Activated CD8-positive, alpha-beta T cell treated with anti-CD3 and anti-CD28 coated beads, Interleukin-2, amount 10 ng/mL, durations not matched to agents 7 days and 5 days (primary cell): ENCODE data around the gene SF3A1. TPM values are rescaled to one million over a fixed set of nuclear protein-coding genes. Genes with fewer than 3 reads are reported as not detected.
A peak's percentile ranks its signal among the peaks of the same experiment; 100 is the strongest.

ENCODE experiments used
- ATAC-seq: fragments of 150-1000 bp; cut with Tn5 transposase; one replicate; pipeline ENCODE4 v1.10.0; 2021; ENCODE audit warnings: moderate library complexity
- CTCF ChIA-PET: fragments of 350-600 bp; sonication (Branson Sonifier 250); formaldehyde crosslinking; loops from one replicate; lab custom pipeline; 2021; ENCODE audit warnings: antibody characterized with exemption; lab: Charles Lee
- POLR2A ChIA-PET: fragments of 350-600 bp; sonication (Branson Sonifier 250); formaldehyde crosslinking; loops from one replicate; lab custom pipeline; 2021; ENCODE audit warnings: antibody characterized with exemption; lab: Charles Lee
- DNase-seq: peaks from one replicate; pipeline ENCODE4 v3.0.0-alpha.2; 2020
- H3K27ac Mint-ChIP-seq: one replicate; pipeline ENCODE4 v1.8.0; 2021; ENCODE audit warnings: mild to moderate bottlenecking, mixed read lengths
- H3K27me3 Mint-ChIP-seq: one replicate; pipeline ENCODE4 v1.8.0; 2021; ENCODE audit warnings: low read depth, mixed read lengths
- H3K36me3 Mint-ChIP-seq: one replicate; pipeline ENCODE4 v1.8.0; 2021; ENCODE audit warnings: low read depth, mixed read lengths
- H3K4me1 Mint-ChIP-seq: one replicate; pipeline ENCODE4 v1.8.0; 2021; ENCODE audit warnings: low read depth, mixed read lengths
- H3K4me3 Mint-ChIP-seq: one replicate; pipeline ENCODE4 v1.8.0; 2021; ENCODE audit warnings: mild to moderate bottlenecking, mixed read lengths
- H3K9me3 Mint-ChIP-seq: one replicate; pipeline ENCODE4 v1.8.0; 2022; ENCODE audit warnings: mixed read lengths; ENCODE audit not compliant: insufficient read depth
- total RNA-seq, 2 experiments: library from RNA; stranded (reverse); gene quantifications; one replicate each; pipeline ENCODE4 v1.2.3, GENCODE V29; 2021

Gene SF3A1
- total RNA-seq, 2 experiments from 2014 or later, result 211 to 246 TPM

GRCh38 chr22:30286813-30287647 is 69.7 kb downstream of the SF3A1 start:
- POLR2A ChIA-PET, result interaction anchor here (1.0 to 10.2 kb wide), 10 partner anchors 11 to 179 kb away, joined by 3 to 117 read pairs (median 10); partner anchors contain the start of genes RNF215 and TBC1D10A
- H3K36me3 Mint-ChIP-seq, result peaks cover 26% of the 10 kb centered on the region
- H3K4me1 Mint-ChIP-seq, result peaks cover 81% of the 10 kb centered on the region
- no peaks in the 10 kb centered on the region for H3K9me3 Mint-ChIP-seq
- peak overlapping the region; percentile 75 for H3K27ac Mint-ChIP-seq
- DNase-seq (peak; percentile 92), ATAC-seq (peak; percentile 34)
- CTCF ChIA-PET, result interaction anchor here (0.7 to 7.0 kb wide), 52 partner anchors 9 to 258 kb away, joined by 3 to 346 read pairs (median 6); partner anchors contain the start of genes CCDC157, MTFP1, RNF215 and SEC14L2
- H3K4me3 Mint-ChIP-seq, result no peak overlapping the region
- H3K27me3 Mint-ChIP-seq, result no peaks in the 10 kb centered on the region

- ATAC-seq (no peak), DNase-seq (no peak)
- H3K27me3 Mint-ChIP-seq, result no peaks in the 10 kb centered on the region
- H3K27ac Mint-ChIP-seq, result peak overlapping the region; percentile 75
- peaks cover 24% of the 10 kb centered on the region for H3K36me3 Mint-ChIP-seq
- H3K9me3 Mint-ChIP-seq, result no peaks in the 10 kb centered on the region
- peak overlapping the region; percentile 36 for H3K4me3 Mint-ChIP-seq
- H3K4me1 Mint-ChIP-seq, result peaks cover 79% of the 10 kb centered on the region
- POLR2A ChIA-PET, result interaction anchor here (4.9 kb wide), 1 partner anchor 22 kb away, joined by 17 read pairs; no protein-coding TSS in a partner anchor
- CTCF ChIA-PET, result interaction anchor here (0.7 to 4.8 kb wide), 14 partner anchors 9 to 225 kb away, joined by 3 to 59 read pairs (median 4); partner anchors contain the start of genes MTFP1 and RNF215
Observed at GRCh38 chr22:30286331-30286730, 70.4 kb downstream of the SF3A1 start.

GRCh38 chr22:30285846-30286200 is 70.9 kb downstream of the SF3A1 start:
- H3K36me3 Mint-ChIP-seq, result peaks cover 22% of the 10 kb centered on the region
- peaks cover 74% of the 10 kb centered on the region for H3K4me1 Mint-ChIP-seq
- POLR2A ChIA-PET, result interaction anchor here (1.2 to 4.9 kb wide), 2 partner anchors 22 to 40 kb away, joined by 4 to 17 read pairs; no protein-coding TSS in a partner anchor
- H3K9me3 Mint-ChIP-seq, result no peaks in the 10 kb centered on the region
- CTCF ChIA-PET, result interaction anchor here (0.7 to 4.8 kb wide), 13 partner anchors 8 to 199 kb away, joined by 3 to 59 read pairs (median 4); partner anchors contain the start of genes MTFP1 and RNF215
- DNase-seq (no peak), ATAC-seq (no peak)
- no peaks in the 10 kb centered on the region for H3K27me3 Mint-ChIP-seq
- H3K27ac Mint-ChIP-seq, result peak overlapping the region; percentile 57
- no peak overlapping the region for H3K4me3 Mint-ChIP-seq

- Mint-ChIP-seq H3K4me3 (no peak overlapping the region), H3K27me3 (no peaks in the 10 kb centered on the region), H3K4me1 (peaks cover 69% of the 10 kb centered on the region), H3K27ac (peak overlapping the region; percentile 82), H3K36me3 (peaks cover 24% of the 10 kb centered on the region), H3K9me3 (no peaks in the 10 kb centered on the region)
- ChIA-PET POLR2A (interaction anchor here (0.5 to 4.9 kb wide), 3 partner anchors 21 to 98 kb away, joined by 3 to 17 read pairs (median 4); no protein-coding TSS in a partner anchor), CTCF (interaction anchor here (0.9 to 4.8 kb wide), 10 partner anchors 18 to 181 kb away, joined by 3 to 59 read pairs (median 4); partner anchors contain the start of gene RNF215)
- DNase-seq (no peak), ATAC-seq (no peak)
Observed at GRCh38 chr22:30285176-30285845, 71.4 kb downstream of the SF3A1 start.

GRCh38 chr22:30284666-30285065 is 72.0 kb downstream of the SF3A1 start:
- DNase-seq (no peak), ATAC-seq (no peak)
- H3K4me3 Mint-ChIP-seq, result peak overlapping the region; percentile 71
- H3K27me3 Mint-ChIP-seq, result no peaks in the 10 kb centered on the region
- H3K27ac Mint-ChIP-seq, result peak overlapping the region; percentile 82
- peaks cover 27% of the 10 kb centered on the region for H3K36me3 Mint-ChIP-seq
- peaks cover 66% of the 10 kb centered on the region for H3K4me1 Mint-ChIP-seq
- H3K9me3 Mint-ChIP-seq, result no peaks in the 10 kb centered on the region
- POLR2A ChIA-PET, result interaction anchor here (0.5 to 4.9 kb wide), 4 partner anchors 21 to 206 kb away, joined by 3 to 17 read pairs (median 4); no protein-coding TSS in a partner anchor
- CTCF ChIA-PET, result interaction anchor here (1.2 to 4.8 kb wide), 7 partner anchors 17 to 180 kb away, joined by 4 to 59 read pairs (median 6); partner anchors contain the start of gene RNF215

- no peak for DNase-seq
- POLR2A ChIA-PET, result interaction anchor here (0.6 to 2.2 kb wide), 4 partner anchors 14 to 206 kb away, joined by 3 to 12 read pairs (median 4); no protein-coding TSS in a partner anchor
Observed at GRCh38 chr22:30284172-30284571, 72.5 kb downstream of the SF3A1 start.

GRCh38 chr22:30283342-30283741 is 73.4 kb downstream of the SF3A1 start:
- peak overlapping the region; percentile 71 for H3K4me3 Mint-ChIP-seq
- CTCF ChIA-PET, result interaction anchor here (0.9 to 4.8 kb wide), 11 partner anchors 20 to 191 kb away, joined by 3 to 59 read pairs (median 5); no protein-coding TSS in a partner anchor
- POLR2A ChIA-PET, result interaction anchor here (0.6 to 2.2 kb wide), 7 partner anchors 13 to 176 kb away, joined by 3 to 12 read pairs (median 3); no protein-coding TSS in a partner anchor
- no peak for ATAC-seq
- no peaks in the 10 kb centered on the region for H3K9me3 Mint-ChIP-seq
- H3K36me3 Mint-ChIP-seq, result peaks cover 37% of the 10 kb centered on the region
- H3K27me3 Mint-ChIP-seq, result peaks cover 1% of the 10 kb centered on the region
- no peak for DNase-seq
- peaks cover 72% of the 10 kb centered on the region for H3K4me1 Mint-ChIP-seq
- peak overlapping the region; percentile 80 for H3K27ac Mint-ChIP-seq

More at GRCh38 chr22:30284172-30284571, 72.5 kb downstream of the SF3A1 start:
- H3K36me3 Mint-ChIP-seq, result peaks cover 32% of the 10 kb centered on the region
- ATAC-seq, result no peak
- no peaks in the 10 kb centered on the region for H3K27me3 Mint-ChIP-seq
- CTCF ChIA-PET, result interaction anchor here (1.2 to 4.8 kb wide), 10 partner anchors 17 to 191 kb away, joined by 3 to 59 read pairs (median 5); no protein-coding TSS in a partner anchor
- no peaks in the 10 kb centered on the region for H3K9me3 Mint-ChIP-seq
- H3K4me1 Mint-ChIP-seq, result peaks cover 68% of the 10 kb centered on the region
- peak overlapping the region; percentile 71 for H3K4me3 Mint-ChIP-seq
- peak overlapping the region; percentile 82 for H3K27ac Mint-ChIP-seq

GRCh38 chr22:30282616-30283046 is 74.1 kb downstream of the SF3A1 start:
- POLR2A ChIA-PET, result interaction anchor here (0.6 to 2.2 kb wide), 5 partner anchors 14 to 141 kb away, joined by 3 to 12 read pairs (median 3); no protein-coding TSS in a partner anchor
- H3K27ac Mint-ChIP-seq, result peak overlapping the region; percentile 80
- DNase-seq (no peak), ATAC-seq (no peak)
- CTCF ChIA-PET, result interaction anchor here (0.9 to 4.8 kb wide), 6 partner anchors 20 to 174 kb away, joined by 3 to 59 read pairs (median 6); no protein-coding TSS in a partner anchor
- peaks cover 42% of the 10 kb centered on the region for H3K36me3 Mint-ChIP-seq
- H3K4me1 Mint-ChIP-seq, result peaks cover 72% of the 10 kb centered on the region
- H3K4me3 Mint-ChIP-seq, result peak overlapping the region; percentile 71
- H3K9me3 Mint-ChIP-seq, result no peaks in the 10 kb centered on the region
- peaks cover 1% of the 10 kb centered on the region for H3K27me3 Mint-ChIP-seq

Other genes starting within 250 kb of the SF3A1 start
- 100 to 1,000 TPM; 532 to 569 TPM for gene LIF, start 110.1 kb downstream of the SF3A1 start, total RNA-seq
- gene OSM, start 90.0 kb downstream of the SF3A1 start, total RNA-seq, result 100 to 1,000 TPM; 135 to 140 TPM
- gene CASTOR1, start 67.4 kb downstream of the SF3A1 start, total RNA-seq, result 10 to 100 TPM; 24.5 to 25.4 TPM
- gene TBC1D10A, start 30.0 kb downstream of the SF3A1 start, total RNA-seq, result 10 to 100 TPM; 47.6 to 49.2 TPM
- gene CCDC157, start 113 bp upstream of the SF3A1 start, total RNA-seq, result 1 to 10 TPM; 4.3 to 5.0 TPM
- gene RNF215, start 30.5 kb upstream of the SF3A1 start, total RNA-seq, result 10 to 100 TPM; 12.0 to 14.6 TPM
- 10 to 100 TPM in 1 of 2 experiments, 1 to 10 TPM in 1; 9.7 to 13.1 TPM for gene SEC14L2, start 40.1 kb upstream of the SF3A1 start, total RNA-seq
- 10 to 100 TPM; 67.4 to 68.0 TPM for gene MTFP1, start 68.9 kb upstream of the SF3A1 start, total RNA-seq
- not detected for gene SEC14L3, start 115.1 kb upstream of the SF3A1 start, total RNA-seq
- not detected for gene SEC14L4, start 148.8 kb upstream of the SF3A1 start, total RNA-seq
- gene SEC14L6, start 189.8 kb upstream of the SF3A1 start, total RNA-seq, result not detected
- gene GAL3ST1, start 217.8 kb upstream of the SF3A1 start, total RNA-seq, result not detected
- gene PES1, start 235.0 kb upstream of the SF3A1 start, total RNA-seq, result 10 to 100 TPM; 65.8 to 68.8 TPM